Body of pancreas (tissue), 4 donors: Measurements from ENCODE around the gene MCAM.

Experiments
- POLR2A ChIP-seq, 3 donors: fragments of 450-650 bp; IDR thresholded peaks; one replicate each; pipeline ENCODE4 v1.6.1; 2016; ENCODE audit warnings: antibody characterized with exemption in 3 of 3, mild to moderate bottlenecking in 2 of 3
- TF ChIP-seq, protein P1 (sequence below), 7 experiments: fragments of 450-650 bp in 4 of 7; fragments of 200-600 bp in 3 of 7; sonication (generic) in 3 of 7; IDR thresholded peaks; one replicate each; pipeline ENCODE4 v1.5.1; 2016 to 2019; ENCODE audit warnings: antibody characterized with exemption in 7 of 7

DNA sequence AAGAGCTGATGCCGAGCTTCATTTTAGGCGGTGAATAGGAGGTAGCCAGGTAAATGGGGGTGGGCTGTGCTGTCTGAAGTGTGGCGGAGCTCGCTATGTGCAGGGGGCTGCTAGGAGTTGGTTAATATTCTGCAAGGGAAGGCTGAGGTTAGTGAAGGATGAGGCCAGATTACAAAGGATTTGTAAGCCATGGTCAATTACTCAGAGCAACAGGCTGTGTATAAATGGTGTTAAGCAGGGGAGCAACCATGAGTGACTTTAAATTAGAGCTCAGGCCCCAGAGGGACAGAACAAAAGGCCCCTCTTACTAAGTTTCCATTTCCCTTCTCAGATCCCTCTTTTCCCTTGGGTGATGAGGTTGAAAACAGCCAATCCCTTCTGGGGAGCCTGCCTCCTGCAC, 7.3 kb upstream of the MCAM start:
- TF ChIP-seq, protein P1, sequence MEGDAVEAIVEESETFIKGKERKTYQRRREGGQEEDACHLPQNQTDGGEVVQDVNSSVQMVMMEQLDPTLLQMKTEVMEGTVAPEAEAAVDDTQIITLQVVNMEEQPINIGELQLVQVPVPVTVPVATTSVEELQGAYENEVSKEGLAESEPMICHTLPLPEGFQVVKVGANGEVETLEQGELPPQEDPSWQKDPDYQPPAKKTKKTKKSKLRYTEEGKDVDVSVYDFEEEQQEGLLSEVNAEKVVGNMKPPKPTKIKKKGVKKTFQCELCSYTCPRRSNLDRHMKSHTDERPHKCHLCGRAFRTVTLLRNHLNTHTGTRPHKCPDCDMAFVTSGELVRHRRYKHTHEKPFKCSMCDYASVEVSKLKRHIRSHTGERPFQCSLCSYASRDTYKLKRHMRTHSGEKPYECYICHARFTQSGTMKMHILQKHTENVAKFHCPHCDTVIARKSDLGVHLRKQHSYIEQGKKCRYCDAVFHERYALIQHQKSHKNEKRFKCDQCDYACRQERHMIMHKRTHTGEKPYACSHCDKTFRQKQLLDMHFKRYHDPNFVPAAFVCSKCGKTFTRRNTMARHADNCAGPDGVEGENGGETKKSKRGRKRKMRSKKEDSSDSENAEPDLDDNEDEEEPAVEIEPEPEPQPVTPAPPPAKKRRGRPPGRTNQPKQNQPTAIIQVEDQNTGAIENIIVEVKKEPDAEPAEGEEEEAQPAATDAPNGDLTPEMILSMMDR (IDR thresholded peaks at IDR 0.05), result no peak
- no peak for TF ChIP-seq POLR2A (IDR thresholded peaks at IDR 0.05)
